K562 (cell line): ENCODE measurements around the gene RBM7. TPM values are rescaled to one million over a fixed set of nuclear protein-coding genes. Genes with fewer than 3 reads are reported as not detected.

Experiments used
- CBFA2T2 ChIP-seq: fragments of 450-650 bp; conservative IDR thresholded peaks from 2 replicates; pipeline ENCODE4 v1.6.1; 2017; ENCODE audit warnings: mild to moderate bottlenecking
- CBFA2T3 ChIP-seq: fragments of 450-650 bp; IDR thresholded peaks from 2 replicates; pipeline ENCODE4 v1.6.1; 2017
- ETS2 ChIP-seq: IDR thresholded peaks from 2 replicates; pipeline ENCODE4 v1.6.1; 2016; ENCODE audit warnings: borderline replicate concordance, missing genetic modification characterization, mild to moderate bottlenecking, moderate library complexity, missing compliant biosample characterization; ENCODE audit not compliant: poor library complexity, severe bottlenecking
- GATAD2A ChIP-seq: fragments of 450-650 bp; IDR thresholded peaks from 2 replicates; pipeline ENCODE4 v1.6.1; 2017
- POLR3A ChIP-seq: IDR thresholded peaks from 2 replicates; pipeline ENCODE4 v1.6.1; 2011; ENCODE audit warnings: borderline replicate concordance, mild to moderate bottlenecking, moderate library complexity; ENCODE audit not compliant: insufficient read length, insufficient read depth; ENCODE audit errors: extremely low read depth
- PPARD ChIP-seq: fragments of 250-450 bp; sonication (Bioruptor Pico); IDR thresholded peaks from 2 replicates; pipeline ENCODE4 v1.8.0; 2022; ENCODE audit warnings: inconsistent platforms, mild to moderate bottlenecking, moderate library complexity
- RAD21 ChIP-seq, 2 experiments: fragments of 250-450 bp in 1 of 2; fragments of 450-650 bp in 1 of 2; sonication (Bioruptor Pico) in 1 of 2; formaldehyde crosslinking in 1 of 2; IDR thresholded peaks in 1 of 2; conservative IDR thresholded peaks in 1 of 2; 2 replicates each; pipeline versions ENCODE4 v1.4.0 to v1.8.0; 2020 to 2022; ENCODE audit warnings: mild to moderate bottlenecking in 2 of 2, moderate library complexity in 1 of 2
- RNF2 ChIP-seq: sonication (generic); IDR thresholded peaks from 2 replicates; pipeline ENCODE4 v1.6.1; 2016
- SAFB ChIP-seq: fragments of 200-400 bp; formaldehyde crosslinking; IDR thresholded peaks from 2 replicates; pipeline ENCODE4 v1.6.1; 2017; ENCODE audit warnings: low read depth, low read length, borderline replicate concordance
- SETDB1 ChIP-seq: IDR thresholded peaks from one replicate; pipeline ENCODE4 v1.6.1; 2012; ENCODE audit warnings: low read length, control low read depth, inconsistent platforms
- SNIP1 ChIP-seq: fragments of 450-650 bp; IDR thresholded peaks from 2 replicates; pipeline ENCODE4 v1.7.1; 2017; ENCODE audit warnings: low read depth, mild to moderate bottlenecking
- TCF7L2 ChIP-seq: fragments of 150-350 bp; IDR thresholded peaks from 2 replicates; pipeline ENCODE4 v1.6.1; 2016; ENCODE audit warnings: low read depth, mild to moderate bottlenecking, low read length, moderate library complexity
- YY1 ChIP-seq, 3 experiments: IDR thresholded peaks; 2 replicates each; pipeline ENCODE4 v1.6.1; 2011; ENCODE audit warnings: low read length in 2 of 3, mild to moderate bottlenecking in 2 of 3, moderate library complexity in 2 of 3, borderline replicate concordance in 1 of 3, control low read depth in 1 of 3, low read depth in 1 of 3; ENCODE audit not compliant: insufficient read depth in 3 of 3, insufficient replicate concordance in 2 of 3, control insufficient read depth in 1 of 3, insufficient read length in 1 of 3; ENCODE audit errors: extremely low read depth in 1 of 3
- ZKSCAN3 ChIP-seq: fragments of 250-450 bp; sonication (Bioruptor Pico); IDR thresholded peaks from 2 replicates; pipeline ENCODE4 v1.4.0; 2020
- polyA plus RNA-seq, 8 experiments: library from polyadenylated mRNA; depleted of rRNA in 4 of 8; stranded (reverse) in 5 of 8; unstranded in 3 of 8; fragments of >200 nt; fragmentation: Nextera tagmentation in 2 of 8; fragmentation: Illumina TruSeq in 1 of 8; extraction: Ambion mirVana in 2 of 8; extraction: Trizol in 1 of 8; gene quantifications; 2 replicates each; pipeline versions ENCODE4 v1.2.1 to v1.2.3, GENCODE V29; 2011 to 2014; ENCODE audit warnings: inconsistent platforms in 1 of 8, missing spikeins in 1 of 8
- total RNA-seq, 7 experiments: library from RNA; depleted of rRNA in 6 of 7; stranded (reverse); fragments of >200 nt in 6 of 7; fragmentation: Illumina TruSeq in 2 of 7; extraction: Trizol in 2 of 7; gene quantifications; 2 replicates each; pipeline versions ENCODE4 v1.2.1 to v1.2.3, GENCODE V29; 2011 to 2021; ENCODE audit warnings: low replicate concordance in 1 of 7
- TF ChIP-seq, protein P1 (sequence below): sonication (generic); formaldehyde crosslinking; IDR thresholded peaks from 2 replicates; pipeline ENCODE4 v1.4.0; 2020; ENCODE audit warnings: mild to moderate bottlenecking, missing genetic modification reagents
- TF ChIP-seq, protein P2 (sequence below), 2 experiments: fragments of 450-650 bp in 1 of 2; sonication (generic) in 1 of 2; formaldehyde crosslinking in 1 of 2; IDR thresholded peaks in 1 of 2; conservative IDR thresholded peaks in 1 of 2; 2 replicates each; pipeline versions ENCODE4 v1.6.1 to v1.8.1; 2016 to 2023; ENCODE audit warnings: mild to moderate bottlenecking in 2 of 2, moderate library complexity in 2 of 2, inconsistent platforms in 1 of 2, missing genetic modification reagents in 1 of 2
- TF ChIP-seq, protein P3 (sequence below), 3 experiments: IDR thresholded peaks in 2 of 3; conservative IDR thresholded peaks in 1 of 3; 2 replicates each; pipeline ENCODE4 v1.5.1; 2011 to 2012; ENCODE audit warnings: low read length in 3 of 3, mild to moderate bottlenecking in 3 of 3, control low read depth in 2 of 3, improper control_type of control experiment in 1 of 3, inconsistent platforms in 1 of 3, low read depth in 1 of 3, mixed read lengths in 1 of 3, moderate library complexity in 1 of 3; ENCODE audit not compliant: insufficient read depth in 2 of 3
- TF ChIP-seq, protein P4 (sequence below): sonication (generic); IDR thresholded peaks from 2 replicates; pipeline ENCODE4 v1.6.1; 2016
- TF ChIP-seq, protein P5 (sequence below): sonication (generic); formaldehyde crosslinking; IDR thresholded peaks from 2 replicates; pipeline ENCODE4 v1.8.0; 2022; ENCODE audit warnings: missing genetic modification reagents, mild to moderate bottlenecking, borderline replicate concordance

RBM7 gene
- total and polyA plus RNA-seq, 9 of the 15 experiments (the other 6 are each of a cell fraction or from before 2014, with no cell fraction given): 26.0 to 76.8 (median 49.6) TPM

DNA sequence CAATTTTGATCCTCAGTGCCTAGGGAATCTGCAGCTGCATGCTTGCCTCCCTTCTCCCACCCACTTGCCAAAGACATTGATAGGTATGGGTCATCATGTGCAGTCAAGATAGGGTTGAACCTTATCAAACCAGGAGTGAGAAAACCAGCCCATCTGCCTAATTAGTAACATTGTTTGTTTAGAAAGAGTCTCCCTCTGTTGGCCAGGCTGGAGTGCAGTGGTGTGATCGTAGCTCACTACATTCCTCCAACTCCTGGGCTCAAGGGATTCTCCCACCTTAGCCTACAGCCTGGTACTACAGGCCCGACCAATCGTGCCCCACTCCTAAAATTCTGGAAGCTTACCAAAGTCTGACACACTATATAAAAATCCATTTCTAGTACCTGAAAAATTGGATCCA, 4.7 kb upstream of the RBM7 start (continued):
- TF ChIP-seq GATAD2A (no peak), ZKSCAN3 (CRISPR knock-in tag) (no peak), SNIP1 (no peak), SETDB1 (no peak), TCF7L2 (no peak), YY1 (IDR thresholded peaks at IDR 0.05; ENCODE audit: borderline replicate concordance in 1 of 3, control insufficient read depth in 1 of 3, extremely low read depth in 1 of 3, insufficient read depth in 3 of 3, insufficient read length in 1 of 3, insufficient replicate concordance in 2 of 3, low read depth in 1 of 3, low read length in 2 of 3) (no peak), CBFA2T3 (peak; percentile 65), ETS2 (no peak), POLR3A (no peak), CBFA2T2 (peak; percentile 49), SAFB (no peak), RNF2 (no peak), RAD21 (CRISPR knock-in tag; conservative IDR thresholded peaks at IDR 0.05 in 1 of 2, IDR thresholded peaks at IDR 0.05 in 1 of 2) (peak in 1 of 2 experiments; percentile 20; a peak in 1 of 4 replicates), PPARD (CRISPR knock-in tag) (no peak)
- TF ChIP-seq, protein P1, sequence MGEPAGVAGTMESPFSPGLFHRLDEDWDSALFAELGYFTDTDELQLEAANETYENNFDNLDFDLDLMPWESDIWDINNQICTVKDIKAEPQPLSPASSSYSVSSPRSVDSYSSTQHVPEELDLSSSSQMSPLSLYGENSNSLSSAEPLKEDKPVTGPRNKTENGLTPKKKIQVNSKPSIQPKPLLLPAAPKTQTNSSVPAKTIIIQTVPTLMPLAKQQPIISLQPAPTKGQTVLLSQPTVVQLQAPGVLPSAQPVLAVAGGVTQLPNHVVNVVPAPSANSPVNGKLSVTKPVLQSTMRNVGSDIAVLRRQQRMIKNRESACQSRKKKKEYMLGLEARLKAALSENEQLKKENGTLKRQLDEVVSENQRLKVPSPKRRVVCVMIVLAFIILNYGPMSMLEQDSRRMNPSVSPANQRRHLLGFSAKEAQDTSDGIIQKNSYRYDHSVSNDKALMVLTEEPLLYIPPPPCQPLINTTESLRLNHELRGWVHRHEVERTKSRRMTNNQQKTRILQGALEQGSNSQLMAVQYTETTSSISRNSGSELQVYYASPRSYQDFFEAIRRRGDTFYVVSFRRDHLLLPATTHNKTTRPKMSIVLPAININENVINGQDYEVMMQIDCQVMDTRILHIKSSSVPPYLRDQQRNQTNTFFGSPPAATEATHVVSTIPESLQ (CRISPR knock-in tag): no peak
- TF ChIP-seq, protein P2, sequence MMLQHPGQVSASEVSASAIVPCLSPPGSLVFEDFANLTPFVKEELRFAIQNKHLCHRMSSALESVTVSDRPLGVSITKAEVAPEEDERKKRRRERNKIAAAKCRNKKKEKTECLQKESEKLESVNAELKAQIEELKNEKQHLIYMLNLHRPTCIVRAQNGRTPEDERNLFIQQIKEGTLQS (IDR thresholded peaks at IDR 0.05): no peak
- TF ChIP-seq, protein P2 (CRISPR knock-in tag; conservative IDR thresholded peaks at IDR 0.05): no peak
- TF ChIP-seq, protein P3, sequence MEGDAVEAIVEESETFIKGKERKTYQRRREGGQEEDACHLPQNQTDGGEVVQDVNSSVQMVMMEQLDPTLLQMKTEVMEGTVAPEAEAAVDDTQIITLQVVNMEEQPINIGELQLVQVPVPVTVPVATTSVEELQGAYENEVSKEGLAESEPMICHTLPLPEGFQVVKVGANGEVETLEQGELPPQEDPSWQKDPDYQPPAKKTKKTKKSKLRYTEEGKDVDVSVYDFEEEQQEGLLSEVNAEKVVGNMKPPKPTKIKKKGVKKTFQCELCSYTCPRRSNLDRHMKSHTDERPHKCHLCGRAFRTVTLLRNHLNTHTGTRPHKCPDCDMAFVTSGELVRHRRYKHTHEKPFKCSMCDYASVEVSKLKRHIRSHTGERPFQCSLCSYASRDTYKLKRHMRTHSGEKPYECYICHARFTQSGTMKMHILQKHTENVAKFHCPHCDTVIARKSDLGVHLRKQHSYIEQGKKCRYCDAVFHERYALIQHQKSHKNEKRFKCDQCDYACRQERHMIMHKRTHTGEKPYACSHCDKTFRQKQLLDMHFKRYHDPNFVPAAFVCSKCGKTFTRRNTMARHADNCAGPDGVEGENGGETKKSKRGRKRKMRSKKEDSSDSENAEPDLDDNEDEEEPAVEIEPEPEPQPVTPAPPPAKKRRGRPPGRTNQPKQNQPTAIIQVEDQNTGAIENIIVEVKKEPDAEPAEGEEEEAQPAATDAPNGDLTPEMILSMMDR (IDR thresholded peaks at IDR 0.05 in 2 of 3, conservative IDR thresholded peaks at IDR 0.05 in 1 of 3; ENCODE audit: insufficient read depth in 2 of 3, low read depth in 1 of 3, low read length in 3 of 3): peak; percentile 33 to 49 (median 36); a peak in 3 of 6 replicates
- TF ChIP-seq, protein P4, sequence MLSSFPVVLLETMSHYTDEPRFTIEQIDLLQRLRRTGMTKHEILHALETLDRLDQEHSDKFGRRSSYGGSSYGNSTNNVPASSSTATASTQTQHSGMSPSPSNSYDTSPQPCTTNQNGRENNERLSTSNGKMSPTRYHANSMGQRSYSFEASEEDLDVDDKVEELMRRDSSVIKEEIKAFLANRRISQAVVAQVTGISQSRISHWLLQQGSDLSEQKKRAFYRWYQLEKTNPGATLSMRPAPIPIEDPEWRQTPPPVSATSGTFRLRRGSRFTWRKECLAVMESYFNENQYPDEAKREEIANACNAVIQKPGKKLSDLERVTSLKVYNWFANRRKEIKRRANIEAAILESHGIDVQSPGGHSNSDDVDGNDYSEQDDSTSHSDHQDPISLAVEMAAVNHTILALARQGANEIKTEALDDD: peak; percentile 60; the same call in 1 of the 2 replicates
- TF ChIP-seq, protein P5, sequence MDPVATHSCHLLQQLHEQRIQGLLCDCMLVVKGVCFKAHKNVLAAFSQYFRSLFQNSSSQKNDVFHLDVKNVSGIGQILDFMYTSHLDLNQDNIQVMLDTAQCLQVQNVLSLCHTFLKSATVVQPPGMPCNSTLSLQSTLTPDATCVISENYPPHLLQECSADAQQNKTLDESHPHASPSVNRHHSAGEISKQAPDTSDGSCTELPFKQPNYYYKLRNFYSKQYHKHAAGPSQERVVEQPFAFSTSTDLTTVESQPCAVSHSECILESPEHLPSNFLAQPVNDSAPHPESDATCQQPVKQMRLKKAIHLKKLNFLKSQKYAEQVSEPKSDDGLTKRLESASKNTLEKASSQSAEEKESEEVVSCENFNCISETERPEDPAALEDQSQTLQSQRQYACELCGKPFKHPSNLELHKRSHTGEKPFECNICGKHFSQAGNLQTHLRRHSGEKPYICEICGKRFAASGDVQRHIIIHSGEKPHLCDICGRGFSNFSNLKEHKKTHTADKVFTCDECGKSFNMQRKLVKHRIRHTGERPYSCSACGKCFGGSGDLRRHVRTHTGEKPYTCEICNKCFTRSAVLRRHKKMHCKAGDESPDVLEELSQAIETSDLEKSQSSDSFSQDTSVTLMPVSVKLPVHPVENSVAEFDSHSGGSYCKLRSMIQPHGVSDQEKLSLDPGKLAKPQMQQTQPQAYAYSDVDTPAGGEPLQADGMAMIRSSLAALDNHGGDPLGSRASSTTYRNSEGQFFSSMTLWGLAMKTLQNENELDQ (CRISPR knock-in tag): no peak
